SK-N-SH (cell line): ENCODE results near the gene SIM1. TPM values are rescaled to one million over a fixed set of nuclear protein-coding genes. Genes with fewer than 3 reads are reported as not detected.

Experiments used
- CTCF ChIA-PET: fragments of 300-600, 350-600 bp; formaldehyde crosslinking; extraction: SDS; loops from one replicate; lab custom pipeline; 2021; lab: Yijun Ruan, JAX
- POLR2A ChIA-PET: fragments of 350-600 bp; sonication (Branson Sonifier 250); formaldehyde crosslinking; extraction: SDS; loops from one replicate; lab custom pipeline; 2020; ENCODE audit warnings: antibody characterized with exemption, inconsistent platforms; lab: Yijun Ruan, JAX
- DNase-seq: peaks from one replicate; pipeline ENCODE4 v3.0.0; 2012
- H2AFZ ChIP-seq: fragments of 200-600 bp; sonication (generic); 2 replicates; pipeline ENCODE4 v1.8.1; 2016; ENCODE audit warnings: antibody characterized with exemption, mild to moderate bottlenecking, low read depth
- H3F3A ChIP-seq: fragments of 200-600 bp; sonication (generic); replicated peaks from 2 replicates; pipeline ENCODE3; 2016; ENCODE audit warnings: antibody characterized with exemption, mild to moderate bottlenecking; ENCODE audit not compliant: insufficient read depth
- H3K27ac ChIP-seq, 2 experiments: fragments of 200-500 bp in 1 of 2; fragments of 200-600 bp in 1 of 2; sonication (Bioruptor generic) in 1 of 2; sonication (generic), shearing (Covaris generic) in 1 of 2; 2 replicates each; pipeline versions ENCODE4 v1.5.1 to v1.6.1; 2014 to 2016; ENCODE audit warnings: low read depth in 2 of 2, inconsistent platforms in 1 of 2, low read length in 1 of 2, mild to moderate bottlenecking in 1 of 2, mixed read lengths in 1 of 2
- H3K27me3 ChIP-seq: fragments of 200-600 bp; sonication (generic), shearing (Covaris generic); 2 replicates; pipeline ENCODE4 v1.6.1; 2016; ENCODE audit warnings: mixed run types; ENCODE audit not compliant: insufficient read depth
- H3K36me3 ChIP-seq, 2 experiments: fragments of 200-500 bp in 1 of 2; fragments of 200-600 bp in 1 of 2; sonication (Bioruptor generic) in 1 of 2; sonication (generic) in 1 of 2; replicated peaks in 1 of 2; 2 replicates each; pipeline versions ENCODE3 to v1.5.1; 2014 to 2016; ENCODE audit warnings: low read length in 1 of 2, mild to moderate bottlenecking in 1 of 2; ENCODE audit not compliant: insufficient read depth in 2 of 2, control insufficient read depth in 1 of 2
- H3K4me1 ChIP-seq, 2 experiments: fragments of 200-500 bp in 1 of 2; fragments of 200-600 bp in 1 of 2; sonication (Bioruptor generic) in 1 of 2; sonication (generic), shearing (Covaris generic) in 1 of 2; 2 replicates each; pipeline versions ENCODE4 v1.5.1 to v1.6.1; 2014 to 2016; ENCODE audit warnings: low read depth in 1 of 2, low read length in 1 of 2, mixed run types in 1 of 2; ENCODE audit not compliant: insufficient read depth in 2 of 2, control insufficient read depth in 1 of 2
- H3K4me2 ChIP-seq: fragments of 200-600 bp; sonication (generic), shearing (Covaris generic); 2 replicates; pipeline ENCODE4 v1.6.1; 2017; ENCODE audit warnings: mixed run types
- H3K4me3 ChIP-seq, 2 experiments: fragments of 200-500 bp in 1 of 2; fragments of 200-600 bp in 1 of 2; sonication (Bioruptor generic) in 1 of 2; sonication (generic), shearing (Covaris generic) in 1 of 2; 2 replicates each; pipeline versions ENCODE4 v1.5.1 to v1.8.1; 2014 to 2016; ENCODE audit warnings: low read depth in 2 of 2, inconsistent platforms in 1 of 2, low read length in 1 of 2, mild to moderate bottlenecking in 1 of 2, mixed read lengths in 1 of 2, moderate library complexity in 1 of 2
- H3K79me2 ChIP-seq: fragments of 200-600 bp; sonication (generic); 2 replicates; pipeline ENCODE4 v1.8.1; 2017; ENCODE audit warnings: mild to moderate bottlenecking; ENCODE audit not compliant: insufficient read depth
- H3K9ac ChIP-seq: fragments of 200-600 bp; sonication (generic); 2 replicates; pipeline ENCODE4 v1.6.1; 2017; ENCODE audit warnings: mixed run types
- H3K9me2 ChIP-seq: fragments of 200-600 bp; sonication (generic); 2 replicates; pipeline ENCODE4 v1.6.1; 2017; ENCODE audit warnings: mixed run types
- H3K9me3 ChIP-seq: fragments of 200-600 bp; sonication (generic); 2 replicates; pipeline ENCODE4 v1.6.1; 2017; ENCODE audit warnings: mixed run types, mild to moderate bottlenecking, moderate library complexity
- H4K20me1 ChIP-seq: fragments of 200-600 bp; sonication (generic); 2 replicates; pipeline ENCODE4 v1.6.1; 2017; ENCODE audit warnings: mild to moderate bottlenecking, mixed run types; ENCODE audit not compliant: insufficient read depth
- ELF1 ChIP-seq: IDR thresholded peaks from 2 replicates; pipeline ENCODE4 v1.4.0; 2012
- EZH2phosphoT487 ChIP-seq: fragments of 200-600 bp; sonication (generic); IDR thresholded peaks from 2 replicates; pipeline ENCODE4 v1.6.1; 2017; ENCODE audit warnings: low read depth, mixed run types, mild to moderate bottlenecking, antibody characterized with exemption, moderate library complexity, borderline replicate concordance
- FOSL2 ChIP-seq: IDR thresholded peaks from 2 replicates; pipeline ENCODE4 v1.4.0; 2012; ENCODE audit warnings: low read depth, mild to moderate bottlenecking, moderate library complexity, borderline replicate concordance
- FOXJ3 ChIP-seq: sonication (generic); formaldehyde crosslinking; IDR thresholded peaks from 2 replicates; pipeline ENCODE4 v1.5.1; 2020; ENCODE audit warnings: mild to moderate bottlenecking, missing genetic modification reagents
- FOXM1 ChIP-seq: IDR thresholded peaks from 2 replicates; pipeline ENCODE4 v1.4.0; 2012; ENCODE audit warnings: low read depth, mild to moderate bottlenecking
- GABPA ChIP-seq: IDR thresholded peaks from 2 replicates; pipeline ENCODE4 v1.4.0; 2012; ENCODE audit warnings: low read depth, mild to moderate bottlenecking
- GATA2 ChIP-seq: sonication (generic); formaldehyde crosslinking; IDR thresholded peaks from 2 replicates; pipeline ENCODE4 v1.5.0; 2020; ENCODE audit warnings: mild to moderate bottlenecking, missing genetic modification reagents
- JUND ChIP-seq: IDR thresholded peaks from 2 replicates; pipeline ENCODE4 v1.4.0; 2012
- MXI1 ChIP-seq: IDR thresholded peaks from 2 replicates; pipeline ENCODE4 v1.6.1; 2012; ENCODE audit warnings: mild to moderate bottlenecking, low read depth, low read length, improper control_type of control experiment
- POLR2AphosphoS5 ChIP-seq: IDR thresholded peaks from 2 replicates; pipeline ENCODE4 v1.6.1; 2012; ENCODE audit warnings: low read depth, low read length
- RAD21 ChIP-seq: IDR thresholded peaks from 2 replicates; pipeline ENCODE4 v1.6.1; 2012; ENCODE audit warnings: mild to moderate bottlenecking, low read length
- RCOR1 ChIP-seq: fragments of 150-350 bp; IDR thresholded peaks from 2 replicates; pipeline ENCODE4 v1.6.1; 2017; ENCODE audit warnings: antibody characterized with exemption, low read length
- RFX5 ChIP-seq: IDR thresholded peaks from 2 replicates; pipeline ENCODE4 v1.6.1; 2012; ENCODE audit warnings: mild to moderate bottlenecking, improper control_type of control experiment, low read length
- RXRA ChIP-seq: IDR thresholded peaks from 2 replicates; pipeline ENCODE4 v1.4.0; 2012; ENCODE audit warnings: low read depth, mild to moderate bottlenecking, borderline replicate concordance
- TEAD4 ChIP-seq: IDR thresholded peaks from 2 replicates; pipeline ENCODE4 v1.4.0; 2012; ENCODE audit warnings: mild to moderate bottlenecking, borderline replicate concordance; ENCODE audit not compliant: insufficient read depth
- USF2 ChIP-seq: fragments of 150-350 bp; IDR thresholded peaks from 2 replicates; pipeline ENCODE4 v1.6.1; 2017; ENCODE audit warnings: antibody characterized with exemption, low read length, low read depth, borderline replicate concordance
- ZBTB33 ChIP-seq: IDR thresholded peaks from 2 replicates; pipeline ENCODE4 v1.4.0; 2012; ENCODE audit warnings: low read depth, borderline replicate concordance
- WGBS: methylation state at CpG from one replicate; pipeline ENCODE4 v1.1.6; 2017; ENCODE audit warnings: low lambda C conversion rate; 5-methylcytosine and 5-hydroxymethylcytosine counted together
- polyA plus RNA-seq, 3 experiments: library from polyadenylated mRNA; depleted of rRNA; stranded (reverse); fragments of >200 nt; gene quantifications; 2 replicates each; pipeline ENCODE4 v1.2.3, GENCODE V29; 2012
- TF ChIP-seq, protein P1 (sequence below): fragments of 200-600 bp; sonication (generic); IDR thresholded peaks from 2 replicates; pipeline ENCODE4 v1.6.1; 2017; ENCODE audit warnings: antibody characterized with exemption, mild to moderate bottlenecking, moderate library complexity

SIM1 gene
- polyA plus RNA-seq, 1 of the 3 experiments (the other 2 are of a cell fraction) = not detected

DNA sequence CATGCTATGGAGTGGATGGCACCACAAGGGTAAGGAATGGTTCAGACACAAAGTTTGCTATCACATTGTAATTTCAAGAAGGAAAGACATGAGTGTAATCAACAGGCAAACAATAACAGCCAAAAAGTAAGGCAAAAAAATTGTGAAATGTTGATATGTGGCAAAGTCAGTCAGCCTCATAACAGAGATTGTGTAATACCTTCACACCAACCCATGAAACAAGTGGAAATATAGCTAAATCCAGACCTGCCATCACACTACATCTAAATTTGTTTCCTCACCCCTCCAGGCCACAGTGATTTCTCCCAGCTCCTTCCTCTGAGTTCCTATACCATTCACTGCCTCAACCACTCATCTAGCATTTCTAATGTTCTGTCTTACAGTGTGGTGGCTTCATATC, 37.3 kb downstream of the SIM1 start (continued):
- TF ChIP-seq, protein P1, sequence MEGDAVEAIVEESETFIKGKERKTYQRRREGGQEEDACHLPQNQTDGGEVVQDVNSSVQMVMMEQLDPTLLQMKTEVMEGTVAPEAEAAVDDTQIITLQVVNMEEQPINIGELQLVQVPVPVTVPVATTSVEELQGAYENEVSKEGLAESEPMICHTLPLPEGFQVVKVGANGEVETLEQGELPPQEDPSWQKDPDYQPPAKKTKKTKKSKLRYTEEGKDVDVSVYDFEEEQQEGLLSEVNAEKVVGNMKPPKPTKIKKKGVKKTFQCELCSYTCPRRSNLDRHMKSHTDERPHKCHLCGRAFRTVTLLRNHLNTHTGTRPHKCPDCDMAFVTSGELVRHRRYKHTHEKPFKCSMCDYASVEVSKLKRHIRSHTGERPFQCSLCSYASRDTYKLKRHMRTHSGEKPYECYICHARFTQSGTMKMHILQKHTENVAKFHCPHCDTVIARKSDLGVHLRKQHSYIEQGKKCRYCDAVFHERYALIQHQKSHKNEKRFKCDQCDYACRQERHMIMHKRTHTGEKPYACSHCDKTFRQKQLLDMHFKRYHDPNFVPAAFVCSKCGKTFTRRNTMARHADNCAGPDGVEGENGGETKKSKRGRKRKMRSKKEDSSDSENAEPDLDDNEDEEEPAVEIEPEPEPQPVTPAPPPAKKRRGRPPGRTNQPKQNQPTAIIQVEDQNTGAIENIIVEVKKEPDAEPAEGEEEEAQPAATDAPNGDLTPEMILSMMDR = no peak
- no peak for TF ChIP-seq GABPA
- TF ChIP-seq TEAD4 = no peak
- TF ChIP-seq RAD21 = no peak
- no peak for TF ChIP-seq FOSL2

DNA sequence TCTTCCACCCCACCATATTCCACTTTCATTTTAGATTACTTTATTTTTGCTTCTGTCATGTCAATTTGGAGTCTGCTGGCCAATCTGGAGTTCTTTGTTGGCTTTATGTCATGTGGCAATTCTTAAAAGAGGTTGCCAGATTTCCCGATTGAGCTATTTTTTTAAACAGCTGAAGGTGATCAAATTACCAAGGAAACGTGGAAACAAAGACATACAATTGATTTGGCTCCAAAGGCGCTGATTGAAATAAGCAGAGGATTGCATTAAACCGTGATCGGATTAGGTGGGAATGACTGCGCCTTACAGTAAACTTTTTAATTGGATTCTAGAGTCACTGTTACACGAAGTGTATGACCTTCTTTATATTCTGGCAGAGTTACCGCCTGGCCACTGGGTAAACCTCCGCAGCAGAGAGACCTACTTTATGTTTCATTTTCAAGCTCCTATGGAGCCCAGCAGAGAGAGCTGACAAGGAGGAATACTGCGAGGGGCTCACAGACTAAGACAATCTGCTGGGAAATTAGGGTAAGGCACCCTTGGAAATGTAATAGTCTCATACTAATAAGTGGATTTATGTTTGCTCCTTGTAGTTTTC, 37.9 kb downstream of the SIM1 start:
- peaks cover 18% of the 10 kb centered on the region; the same call in 1 of the 2 replicates for H3K27me3 ChIP-seq
- no peaks in the 10 kb centered on the region for H3K9me3 ChIP-seq
- H3K4me3 ChIP-seq = no peak overlapping the region
- TF ChIP-seq JUND = no peak
- TF ChIP-seq ZBTB33 = no peak
- TF ChIP-seq GATA2 (CRISPR knock-in tag) = no peak
- TF ChIP-seq, all 33 proteins: peak for 0
- CTCF ChIA-PET = no interaction called here
- Histone ChIP-seq H3F3A (no peaks in the 10 kb centered on the region), H4K20me1 (no peaks in the 10 kb centered on the region), H2AFZ (no peak overlapping the region), H3K9me2 (no peaks in the 10 kb centered on the region), H3K4me2 (no peak overlapping the region), H3K27ac (no peak overlapping the region), H3K4me1 (no peaks in the 10 kb centered on the region), H3K79me2 (no peaks in the 10 kb centered on the region), H3K36me3 (no peaks in the 10 kb centered on the region), H3K9ac (no peak overlapping the region)
- 31% methylated on average over 10 of the region's 10 CpGs for WGBS
- no peak for DNase-seq
- POLR2A ChIA-PET = no interaction called here

DNA sequence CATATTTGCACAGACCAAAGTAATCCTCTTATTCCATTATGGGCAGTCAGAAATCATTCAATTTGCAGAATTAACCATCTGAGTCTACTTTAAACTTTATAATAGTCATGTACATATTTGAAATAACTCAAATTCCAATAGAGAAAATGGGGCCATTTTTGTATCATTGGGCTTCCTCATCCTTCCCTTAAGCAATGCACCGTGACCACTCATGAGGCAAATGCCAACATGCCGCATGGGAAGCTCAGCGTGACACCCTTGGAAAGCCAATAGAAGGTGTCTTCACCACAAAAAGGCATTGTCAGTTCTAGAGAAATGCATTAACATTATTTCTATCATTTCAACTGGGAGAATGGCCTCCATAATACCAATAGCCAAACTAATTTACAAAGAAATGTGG, 38.5 kb downstream of the SIM1 start:
- TF ChIP-seq GATA2 (CRISPR knock-in tag) = no peak
- TF ChIP-seq USF2 = no peak
- TF ChIP-seq, protein P1 = no peak
- no peak for TF ChIP-seq JUND
- TF ChIP-seq GABPA = no peak
- no peak for TF ChIP-seq FOXJ3 (CRISPR knock-in tag)
- TF ChIP-seq ELF1 = no peak
- TF ChIP-seq RCOR1 = no peak
- TF ChIP-seq RFX5 = no peak
- no peak for TF ChIP-seq RXRA
- TF ChIP-seq EZH2phosphoT487 = no peak
- TF ChIP-seq TEAD4 = no peak
- TF ChIP-seq MXI1 = no peak
- TF ChIP-seq POLR2AphosphoS5 = no peak
- TF ChIP-seq FOXM1 = no peak
- Histone ChIP-seq H3F3A (no peaks in the 10 kb centered on the region), H3K4me1 (no peaks in the 10 kb centered on the region), H2AFZ (no peak overlapping the region), H3K36me3 (no peaks in the 10 kb centered on the region), H3K9me2 (no peaks in the 10 kb centered on the region), H3K79me2 (no peaks in the 10 kb centered on the region), H3K9ac (no peak overlapping the region), H3K4me2 (no peak overlapping the region), H3K27ac (no peak overlapping the region), H4K20me1 (no peaks in the 10 kb centered on the region), H3K4me3 (no peak overlapping the region), H3K27me3 (peaks cover 13% of the 10 kb centered on the region; the same call in 1 of the 2 replicates), H3K9me3 (no peaks in the 10 kb centered on the region)
- no peak for DNase-seq
- ChIA-PET POLR2A (no interaction called here), CTCF (no interaction called here)
- 15% methylated on average over 3 of the region's 3 CpGs for WGBS
